H9 (cell line): ENCODE measurements around the gene NSUN5. TPM values are rescaled to one million over a fixed set of nuclear protein-coding genes. Genes with fewer than 3 reads are reported as not detected.
A peak's percentile ranks its signal among the peaks of the same experiment; 100 is the strongest.

Experiments
- DNase-seq: peaks from one replicate; pipeline ENCODE4 v3.0.0-alpha.2; 2017
- H2AFZ ChIP-seq: one replicate; pipeline ENCODE4 v1.6.1; 2013; ENCODE audit warnings: mild to moderate bottlenecking, low read length, control low read depth, moderate library complexity
- H2AK5ac ChIP-seq: 2 replicates; pipeline ENCODE4 v1.6.1; 2013; ENCODE audit warnings: low read length, control low read depth, mixed read lengths; ENCODE audit not compliant: insufficient read length
- H2BK120ac ChIP-seq: one replicate; pipeline ENCODE4 v1.6.1; 2013; ENCODE audit warnings: low read depth, mild to moderate bottlenecking, low read length, control low read depth, inconsistent platforms; ENCODE audit not compliant: poor library complexity, severe bottlenecking
- H2BK12ac ChIP-seq: 2 replicates; pipeline ENCODE4 v1.6.1; 2013; ENCODE audit warnings: low read length, control low read depth, mixed read lengths, low read depth; ENCODE audit not compliant: insufficient read length
- H2BK15ac ChIP-seq: 2 replicates; pipeline ENCODE4 v1.6.1; 2013; ENCODE audit warnings: low read depth, low read length, control low read depth
- H2BK20ac ChIP-seq: one replicate; pipeline ENCODE4 v1.6.1; 2013; ENCODE audit warnings: low read depth, mild to moderate bottlenecking, low read length, control low read depth, inconsistent platforms; ENCODE audit not compliant: poor library complexity, severe bottlenecking
- H2BK5ac ChIP-seq: 2 replicates; pipeline ENCODE4 v1.6.1; 2013; ENCODE audit warnings: low read length, control low read depth, mixed read lengths; ENCODE audit not compliant: insufficient read length
- H3K14ac ChIP-seq: 2 replicates; pipeline ENCODE4 v1.6.1; 2013; ENCODE audit warnings: low read length, control low read depth; ENCODE audit not compliant: insufficient read depth
- H3K18ac ChIP-seq: 2 replicates; pipeline ENCODE4 v1.6.1; 2013; ENCODE audit warnings: low read depth, mild to moderate bottlenecking, mixed read lengths, low read length, control low read depth; ENCODE audit not compliant: insufficient read length
- H3K23ac ChIP-seq: 2 replicates; pipeline ENCODE4 v1.6.1; 2013; ENCODE audit warnings: low read length, control low read depth, mixed read lengths, low read depth; ENCODE audit not compliant: insufficient read length
- H3K23me2 ChIP-seq: 2 replicates; pipeline ENCODE4 v1.6.1; 2013; ENCODE audit warnings: low read depth, mild to moderate bottlenecking, mixed read lengths, low read length, control low read depth; ENCODE audit not compliant: insufficient read length, poor library complexity, severe bottlenecking
- H3K27ac ChIP-seq: 2 replicates; pipeline ENCODE4 v1.5.1; 2013; ENCODE audit warnings: low read length, control low read depth, mixed read lengths, low read depth; ENCODE audit not compliant: insufficient read length
- H3K27me3 ChIP-seq: 2 replicates; pipeline ENCODE4 v1.6.1; 2013; ENCODE audit warnings: low read length, control low read depth, inconsistent platforms; ENCODE audit not compliant: insufficient read depth
- H3K4ac ChIP-seq: 2 replicates; pipeline ENCODE4 v1.6.1; 2013; ENCODE audit warnings: low read depth, mild to moderate bottlenecking, control low read depth, inconsistent platforms, low read length, moderate library complexity
- H3K4me1 ChIP-seq: 2 replicates; pipeline ENCODE4 v1.6.1; 2013; ENCODE audit warnings: low read length, control low read depth, inconsistent platforms; ENCODE audit not compliant: insufficient read depth
- H3K4me2 ChIP-seq: 2 replicates; pipeline ENCODE4 v1.6.1; 2013; ENCODE audit warnings: low read length, control low read depth, mixed read lengths; ENCODE audit not compliant: insufficient read length, insufficient read depth
- H3K56ac ChIP-seq: 2 replicates; pipeline ENCODE4 v1.6.1; 2013; ENCODE audit warnings: low read depth, mild to moderate bottlenecking, mixed read lengths, low read length, control low read depth; ENCODE audit not compliant: insufficient read length
- H3K79me1 ChIP-seq: 2 replicates; pipeline ENCODE4 v1.6.1; 2013; ENCODE audit warnings: low read depth, mild to moderate bottlenecking, moderate library complexity, low read length, control low read depth, inconsistent platforms; ENCODE audit not compliant: insufficient read depth, poor library complexity, severe bottlenecking
- H3K79me2 ChIP-seq: 2 replicates; pipeline ENCODE4 v1.6.1; 2013; ENCODE audit warnings: low read length, control low read depth, inconsistent platforms; ENCODE audit not compliant: insufficient read depth
- H3K9ac ChIP-seq: 2 replicates; pipeline ENCODE4 v1.6.1; 2013; ENCODE audit warnings: low read length, control low read depth, mixed read lengths; ENCODE audit not compliant: insufficient read length; ENCODE audit errors: extremely low read depth
- H3K9me3 ChIP-seq: one replicate; pipeline ENCODE4 v1.6.1; 2013; ENCODE audit warnings: low read depth, low read length, inconsistent platforms; ENCODE audit not compliant: control insufficient read depth
- H3T11ph ChIP-seq: one replicate; pipeline ENCODE4 v1.6.1; 2013; ENCODE audit warnings: mild to moderate bottlenecking, low read length, control low read depth, inconsistent platforms
- H4K20me1 ChIP-seq: one replicate; pipeline ENCODE4 v1.6.1; 2013; ENCODE audit not compliant: control insufficient read depth, insufficient read length, insufficient read depth
- H4K5ac ChIP-seq: 2 replicates; pipeline ENCODE4 v1.6.1; 2013; ENCODE audit warnings: low read depth, mild to moderate bottlenecking, mixed read lengths, low read length, control low read depth; ENCODE audit not compliant: insufficient read length
- H4K8ac ChIP-seq: replicated peaks from 2 replicates; pipeline ENCODE4 v1.6.1; 2013; ENCODE audit warnings: low read length, control low read depth, mixed read lengths, low read depth; ENCODE audit not compliant: insufficient read length
- H4K91ac ChIP-seq: 2 replicates; pipeline ENCODE4 v1.6.1; 2013; ENCODE audit warnings: low read depth, mild to moderate bottlenecking, moderate library complexity, mixed read lengths, low read length, control low read depth; ENCODE audit not compliant: insufficient read length
- H3K27ac Mint-ChIP-seq, 3 experiments: 2 replicates in 2 of 3; 3 replicates in 1 of 3; pipeline ENCODE4 v1.8.0; 2020 to 2021; ENCODE audit warnings: mixed read lengths in 3 of 3, mild to moderate bottlenecking in 1 of 3, moderate library complexity in 1 of 3
- H3K27me3 Mint-ChIP-seq: 2 replicates; pipeline ENCODE4 v1.8.0; 2021; ENCODE audit warnings: low read depth, mild to moderate bottlenecking, moderate library complexity, mixed read lengths
- H3K36me3 Mint-ChIP-seq, 3 experiments: 2 replicates in 2 of 3; 3 replicates in 1 of 3; pipeline ENCODE4 v1.8.0; 2020 to 2021; ENCODE audit warnings: low read depth in 3 of 3, mixed read lengths in 3 of 3; ENCODE audit not compliant: insufficient read depth in 1 of 3
- H3K4me1 Mint-ChIP-seq, 2 experiments: 2 replicates each; pipeline ENCODE4 v1.8.0; 2020; ENCODE audit warnings: mixed read lengths in 2 of 2
- H3K4me3 Mint-ChIP-seq, 2 experiments: 2 replicates in 1 of 2; 3 replicates in 1 of 2; pipeline ENCODE4 v1.8.0; 2020 to 2021; ENCODE audit warnings: mild to moderate bottlenecking in 2 of 2, mixed read lengths in 2 of 2, moderate library complexity in 1 of 2
- H3K9me3 Mint-ChIP-seq, 2 experiments: 2 replicates in 1 of 2; 3 replicates in 1 of 2; pipeline ENCODE4 v1.8.0; 2020; ENCODE audit warnings: mild to moderate bottlenecking in 2 of 2, mixed read lengths in 2 of 2, moderate library complexity in 1 of 2
- WGBS: extraction: QIAGEN DNeasy Blood & Tissue Kit; methylation state at CpG from one replicate; pipeline ENCODE4 v1.1.7; 2013; ENCODE audit warnings: missing lambda C conversion rate, low lambda C conversion rate, mixed read lengths; ENCODE audit not compliant: insufficient read length; ENCODE audit errors: extremely low coverage; 5-methylcytosine and 5-hydroxymethylcytosine counted together
- long read RNA-seq: library from polyadenylated mRNA; unstranded; transcript quantifications from one replicate; pipeline ENCODE4 v2.0.0, GENCODE V29; 2020
- total RNA-seq: library from RNA; stranded (reverse); gene quantifications from 2 replicates; pipeline ENCODE4 v1.2.1, GENCODE V29; 2021
- TF ChIP-seq, protein P1 (sequence below): fragments of 200-600 bp; sonication (generic); conservative IDR thresholded peaks from 3 replicates; pipeline ENCODE4 v1.8.0; 2021; ENCODE audit warnings: antibody characterized with exemption, mild to moderate bottlenecking

NSUN5 gene
- 64.2 and 66.8 TPM in 2 replicates for total RNA-seq
- long read RNA-seq, transcript NSUN5-202 (10 exons, 1,602 nt), result minor isoform, 18 of 496 reads
- long read RNA-seq, transcript NSUN5-201 (9 exons, 1,672 nt), result minor isoform, 20 of 496 reads
- long read RNA-seq, transcript NSUN5-204 (10 exons, 1,663 nt), result major isoform, 372 of 496 reads
- long read RNA-seq, partial matches to known transcripts, result 25 of 496 reads
- long read RNA-seq, other reads (novel, unspliced or antisense), result 60 of 496 reads

DNA sequence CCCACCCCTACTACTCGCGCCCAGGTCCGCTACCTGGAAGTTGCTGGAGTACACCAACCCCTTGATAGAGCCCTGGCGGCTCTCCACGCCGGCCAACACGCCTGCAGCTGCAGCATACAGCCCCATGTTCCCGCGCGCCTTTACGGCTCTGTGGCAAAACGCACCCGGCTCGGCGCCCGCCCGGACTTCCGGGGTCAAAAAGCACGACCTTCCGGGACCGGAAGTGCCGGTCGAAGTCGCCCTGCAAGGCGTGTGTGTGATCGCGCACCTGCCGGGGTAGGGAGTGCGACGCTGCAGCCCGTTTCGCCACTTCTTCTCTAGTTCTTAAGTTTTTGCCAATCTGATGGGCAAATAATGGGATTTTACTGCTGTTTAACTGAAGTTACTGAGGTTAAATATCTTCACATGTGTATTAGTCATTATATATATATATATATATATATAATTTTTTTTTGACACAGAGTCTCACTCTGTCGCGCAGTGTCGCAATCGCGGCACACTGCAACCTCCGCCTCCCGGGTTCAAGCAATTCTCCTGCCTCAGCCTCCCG is at the start of gene NSUN5:
NSUN5 (minus strand) TSS at position 162 of the 550 bp plus-strand sequence; CDS start at position 126, 36 bp downstream.
- H3K23me2 ChIP-seq, result no peaks in the 10 kb centered on the region
- no peak within 1 kb of the TSS for H4K8ac ChIP-seq
- peaks cover 17% of the 10 kb centered on the region for H3K27me3 Mint-ChIP-seq
- peak within 1 kb of the TSS; percentile 87 to 96 for H3K4me3 Mint-ChIP-seq
- H3K4ac ChIP-seq, result no peak within 1 kb of the TSS
- peak within 1 kb of the TSS; percentile 63 for H3K9ac ChIP-seq
- no peak within 1 kb of the TSS for H3K23ac ChIP-seq
- no peak within 1 kb of the TSS for H2AK5ac ChIP-seq
- H2AFZ ChIP-seq, result no peak within 1 kb of the TSS
- WGBS, result no CpG with 5 or more reads among the region's 40 CpGs
- no peaks in the 10 kb centered on the region for H3K9me3 ChIP-seq
- H3K4me2 ChIP-seq, result peak within 1 kb of the TSS; percentile 80
- H2BK12ac ChIP-seq, result no peak within 1 kb of the TSS
- no peak within 1 kb of the TSS for H2BK15ac ChIP-seq
- peak; percentile 92 for DNase-seq
- H3K27ac ChIP-seq, result no peak within 1 kb of the TSS
- H2BK5ac ChIP-seq, result no peak within 1 kb of the TSS
- peaks cover 14 to 37% (median 34%) of the 10 kb centered on the region in 3 experiments; a peak in 6 of 7 replicates for H3K36me3 Mint-ChIP-seq
- peaks cover 2% of the 10 kb centered on the region; the same call in 1 of the 2 replicates for H3K79me2 ChIP-seq
- no peak within 1 kb of the TSS for H3K56ac ChIP-seq
- peak within 1 kb of the TSS; percentile 34 for H3K18ac ChIP-seq
- H3K14ac ChIP-seq, result no peak within 1 kb of the TSS; the same call in 1 of the 2 replicates
- peaks cover 2 to 4% of the 10 kb centered on the region in 2 experiments; a peak in 2 of 5 replicates for H3K9me3 Mint-ChIP-seq
- no peaks in the 10 kb centered on the region; the same call in 1 of the 2 replicates for H3K4me1 ChIP-seq
- H3K27me3 ChIP-seq, result no peaks in the 10 kb centered on the region
- peaks cover 3% of the 10 kb centered on the region for H3K79me1 ChIP-seq
- no peak within 1 kb of the TSS for H4K5ac ChIP-seq
- no peak within 1 kb of the TSS for H2BK120ac ChIP-seq
- TF ChIP-seq, protein P1, sequence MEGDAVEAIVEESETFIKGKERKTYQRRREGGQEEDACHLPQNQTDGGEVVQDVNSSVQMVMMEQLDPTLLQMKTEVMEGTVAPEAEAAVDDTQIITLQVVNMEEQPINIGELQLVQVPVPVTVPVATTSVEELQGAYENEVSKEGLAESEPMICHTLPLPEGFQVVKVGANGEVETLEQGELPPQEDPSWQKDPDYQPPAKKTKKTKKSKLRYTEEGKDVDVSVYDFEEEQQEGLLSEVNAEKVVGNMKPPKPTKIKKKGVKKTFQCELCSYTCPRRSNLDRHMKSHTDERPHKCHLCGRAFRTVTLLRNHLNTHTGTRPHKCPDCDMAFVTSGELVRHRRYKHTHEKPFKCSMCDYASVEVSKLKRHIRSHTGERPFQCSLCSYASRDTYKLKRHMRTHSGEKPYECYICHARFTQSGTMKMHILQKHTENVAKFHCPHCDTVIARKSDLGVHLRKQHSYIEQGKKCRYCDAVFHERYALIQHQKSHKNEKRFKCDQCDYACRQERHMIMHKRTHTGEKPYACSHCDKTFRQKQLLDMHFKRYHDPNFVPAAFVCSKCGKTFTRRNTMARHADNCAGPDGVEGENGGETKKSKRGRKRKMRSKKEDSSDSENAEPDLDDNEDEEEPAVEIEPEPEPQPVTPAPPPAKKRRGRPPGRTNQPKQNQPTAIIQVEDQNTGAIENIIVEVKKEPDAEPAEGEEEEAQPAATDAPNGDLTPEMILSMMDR, result no peak
- H3K4me1 Mint-ChIP-seq, result peaks cover 11 to 13% of the 10 kb centered on the region in 2 experiments
- H4K20me1 ChIP-seq, result no peaks in the 10 kb centered on the region
- no peak within 1 kb of the TSS for H2BK20ac ChIP-seq
- H3T11ph ChIP-seq, result no peak within 1 kb of the TSS
- H4K91ac ChIP-seq, result no peak within 1 kb of the TSS
- H3K27ac Mint-ChIP-seq, result peak within 1 kb of the TSS in 2 of 3 experiments; percentile 11 to 95; a peak in 2 of 7 replicates
